ENCODE data around the gene NPC1. TPM values are rescaled to one million over a fixed set of nuclear protein-coding genes. Genes with fewer than 3 reads are reported as not detected.

NPC1 gene
- total and polyA plus RNA-seq, 12 donors = 8.9 to 34.4 (median 13.3) TPM

- no peak for ATAC-seq
- intact Hi-C loops (cut with DNase I) = no loop called here
- Histone ChIP-seq H3K27ac (no peak overlapping the region), H3K36me3 (peaks cover 0 to 100% (median 34%) of the 10 kb centered on the region in 9 donors), H3K9me3 (no peaks in the 10 kb centered on the region), H3K4me1 (peaks cover 0 to 24% (median 10%) of the 10 kb centered on the region in 9 donors), H3K27me3 (no peaks in the 10 kb centered on the region), H3K4me3 (no peak overlapping the region)
- no peak for DNase-seq
- WGBS, 2 donors = 87% methylated on average over 7 of the region's 7 CpGs
- no peak for TF ChIP-seq CTCF (IDR thresholded peaks at IDR 0.05)
Measured at GRCh38 chr18:23568281-23569138, 17.8 kb downstream of the NPC1 start.

- Histone ChIP-seq H3K4me3 (no peak overlapping the region), H3K27ac (no peak overlapping the region), H3K9me3 (no peaks in the 10 kb centered on the region), H3K36me3 (peaks cover 0 to 100% (median 34%) of the 10 kb centered on the region in 9 donors), H3K4me1 (peaks cover 0 to 15% (median 3%) of the 10 kb centered on the region in 9 donors), H3K27me3 (no peaks in the 10 kb centered on the region)
- TF ChIP-seq CTCF (IDR thresholded peaks at IDR 0.05) = no peak
- intact Hi-C loops (cut with DNase I) = no loop called here
- 97% methylated on average over 3 of the region's 3 CpGs for WGBS, 2 donors
- ATAC-seq (no peak), DNase-seq (no peak)
Measured at GRCh38 chr18:23567671-23568070, 18.6 kb downstream of the NPC1 start.

- H3K4me1 ChIP-seq = no peaks in the 10 kb centered on the region
- ATAC-seq (no peak), DNase-seq (no peak)
- WGBS, 2 donors = 65 to 94% methylated on average over 3 of the region's 3 CpGs
- H3K27me3 ChIP-seq = no peaks in the 10 kb centered on the region
- intact Hi-C loops (cut with DNase I) = no loop called here
- no peak overlapping the region for H3K27ac ChIP-seq
- H3K4me3 ChIP-seq = no peak overlapping the region
- no peak for TF ChIP-seq CTCF (IDR thresholded peaks at IDR 0.05)
- H3K36me3 ChIP-seq = peaks cover 0 to 100% (median 35%) of the 10 kb centered on the region in 9 donors
- H3K9me3 ChIP-seq = no peaks in the 10 kb centered on the region
Measured at GRCh38 chr18:23565916-23566547, 20.3 kb downstream of the NPC1 start.

GRCh38 chr18:23563377-23564043, 22.8 kb downstream of the NPC1 start:
- DNase-seq (no peak), ATAC-seq (no peak)
- 98% methylated on average over 2 of the region's 2 CpGs for WGBS, 2 donors

More at GRCh38 chr18:23563377-23564043, 22.8 kb downstream of the NPC1 start:
- no peaks in the 10 kb centered on the region for H3K9me3 ChIP-seq
- H3K27ac ChIP-seq = no peak overlapping the region
- no peaks in the 10 kb centered on the region for H3K4me1 ChIP-seq
- peaks cover 0 to 100% (median 45%) of the 10 kb centered on the region in 9 donors for H3K36me3 ChIP-seq
- no peak for TF ChIP-seq CTCF (IDR thresholded peaks at IDR 0.05)
- H3K4me3 ChIP-seq = no peak overlapping the region
- H3K27me3 ChIP-seq = no peaks in the 10 kb centered on the region
- intact Hi-C loops (cut with DNase I) = no loop called here
